Panc1 (cell line): Measurements from ENCODE around the gene TMEFF2.

ENCODE experiments used
- CTCF ChIP-seq: fragments of 450-650 bp; IDR thresholded peaks from 2 replicates; pipeline ENCODE4 v1.5.1; 2017; ENCODE audit warnings: mild to moderate bottlenecking
- POLR2AphosphoS5 ChIP-seq: IDR thresholded peaks from 2 replicates; pipeline ENCODE4 v1.6.1; 2012; ENCODE audit warnings: mild to moderate bottlenecking, low read depth, low read length, moderate library complexity
- REST ChIP-seq, 2 experiments: IDR thresholded peaks; 2 replicates each; pipeline ENCODE4 v1.6.1; 2011 to 2012; ENCODE audit warnings: low read depth in 2 of 2, control low read depth in 1 of 2, low read length in 1 of 2, mild to moderate bottlenecking in 1 of 2, moderate library complexity in 1 of 2; ENCODE audit not compliant: insufficient read depth in 1 of 2
- SIN3A ChIP-seq: IDR thresholded peaks from 2 replicates; pipeline ENCODE4 v1.6.1; 2012; ENCODE audit warnings: low read depth, mild to moderate bottlenecking, low read length, moderate library complexity, borderline replicate concordance; ENCODE audit not compliant: insufficient read depth
- TCF7L2 ChIP-seq: IDR thresholded peaks from 2 replicates; pipeline ENCODE4 v1.6.1; 2011; ENCODE audit warnings: mild to moderate bottlenecking, low read depth, low read length, inconsistent platforms

GRCh38 chr2:191922736-191923651 is 271.7 kb downstream of the TMEFF2 start:
- no peak for TF ChIP-seq CTCF
- no peak for TF ChIP-seq SIN3A
- TF ChIP-seq POLR2AphosphoS5, result no peak
- no peak for TF ChIP-seq REST (IDR thresholded peaks at IDR 0.05; ENCODE audit: insufficient read depth in 1 of 2, low read depth in 2 of 2, low read length in 1 of 2)
- no peak for TF ChIP-seq TCF7L2
